Lung (tissue), 12 donors: Measurements from ENCODE around the gene TMTC2. TPM values are rescaled to one million over a fixed set of nuclear protein-coding genes. Genes with fewer than 3 reads are reported as not detected.

Source experiments
- ATAC-seq: fragments of 200-7000 bp; cut with Tn5 transposase; one replicate; pipeline ENCODE4 v1.9.1; 2020; ENCODE audit warnings: moderate number of reproducible peaks; ENCODE audit not compliant: insufficient read depth, low FRiP score
- DNase-seq, 3 donors: peaks; one replicate each; pipeline ENCODE4 v3.0.0-alpha.2; 2013 to 2017
- H3K27ac ChIP-seq, 2 donors: one replicate each; pipeline ENCODE4 v1.5.1; 2013; ENCODE audit warnings: mild to moderate bottlenecking in 2 of 2, moderate library complexity in 2 of 2, control low read depth in 1 of 2, inconsistent platforms in 1 of 2, low read depth in 1 of 2, low read length in 1 of 2
- H3K27me3 ChIP-seq, 3 donors: one replicate each; pipeline ENCODE4 v1.5.1; 2013; ENCODE audit warnings: low read length in 2 of 3; ENCODE audit not compliant: control insufficient read depth in 3 of 3, insufficient read depth in 3 of 3
- H3K36me3 ChIP-seq, 4 donors: one replicate each; pipeline ENCODE4 v1.5.1; 2013; ENCODE audit warnings: low read length in 4 of 4, mild to moderate bottlenecking in 1 of 4, moderate library complexity in 1 of 4; ENCODE audit not compliant: control insufficient read depth in 4 of 4, insufficient read depth in 4 of 4
- H3K4me1 ChIP-seq, 5 donors: one replicate each; pipeline ENCODE4 v1.5.1; 2013; ENCODE audit warnings: low read length in 5 of 5, mild to moderate bottlenecking in 2 of 5, moderate library complexity in 1 of 5; ENCODE audit not compliant: control insufficient read depth in 5 of 5, insufficient read depth in 5 of 5
- H3K4me3 ChIP-seq: one replicate; pipeline ENCODE4 v1.5.1; 2013; ENCODE audit warnings: mild to moderate bottlenecking, control low read depth, moderate library complexity
- H3K9ac ChIP-seq, 2 donors: one replicate each; pipeline ENCODE4 v1.5.1; 2013; ENCODE audit warnings: low read length in 2 of 2, control low read depth in 1 of 2; ENCODE audit not compliant: insufficient read depth in 1 of 2
- H3K9me3 ChIP-seq, 4 donors: one replicate each; pipeline ENCODE4 v1.5.1; 2013; ENCODE audit warnings: low read length in 3 of 4, mild to moderate bottlenecking in 1 of 4, moderate library complexity in 1 of 4; ENCODE audit not compliant: control insufficient read depth in 4 of 4, insufficient read depth in 3 of 4
- WGBS, 2 donors: extraction: QIAGEN DNeasy Blood & Tissue Kit; methylation state at CpG; one replicate each; pipeline ENCODE4 v1.1.7; 2013; 5-methylcytosine and 5-hydroxymethylcytosine counted together
- polyA plus RNA-seq, 2 donors: library from polyadenylated mRNA; stranded (reverse); fragments of 200-250 nt; gene quantifications; one replicate each; pipeline ENCODE4 v1.2.1, GENCODE V29; 2013
- total RNA-seq, 2 donors: library from RNA; depleted of rRNA in 1 of 2; stranded (reverse); fragments of >200 nt in 1 of 2; gene quantifications; one replicate each; pipeline ENCODE4 v1.2.1, GENCODE V29; 2014 to 2021
- TF ChIP-seq, protein P1 (sequence below): IDR thresholded peaks from 2 replicates; pipeline ENCODE4 v1.5.1; 2012; ENCODE audit warnings: mild to moderate bottlenecking; ENCODE audit errors: control extremely low read depth, extremely low read depth
- donor health status: control.
- donor health status: control.
- donor health status: Bipolar disorder and iron deficiency.
- donor health status: healthy.
- donor health status: DM: yes; HTN: yes; CAD: no.

Gene TMTC2
- total and polyA plus RNA-seq, 4 donors, result 5.3 to 77.1 (median 14.0) TPM

GRCh38 chr12:82942991-82943401 is 256.3 kb downstream of the TMTC2 start:
- Histone ChIP-seq H3K4me1 (no peaks in the 10 kb centered on the region), H3K27ac (no peak overlapping the region), H3K9me3 (no peaks in the 10 kb centered on the region), H3K4me3 (no peak overlapping the region), H3K36me3 (peaks cover 0 to 2% (median 0%) of the 10 kb centered on the region in 4 donors), H3K27me3 (no peaks in the 10 kb centered on the region), H3K9ac (no peak overlapping the region)
- WGBS, 2 donors, result 74 to 78% methylated on average over 2 of the region's 2 CpGs
- TF ChIP-seq, protein P1, sequence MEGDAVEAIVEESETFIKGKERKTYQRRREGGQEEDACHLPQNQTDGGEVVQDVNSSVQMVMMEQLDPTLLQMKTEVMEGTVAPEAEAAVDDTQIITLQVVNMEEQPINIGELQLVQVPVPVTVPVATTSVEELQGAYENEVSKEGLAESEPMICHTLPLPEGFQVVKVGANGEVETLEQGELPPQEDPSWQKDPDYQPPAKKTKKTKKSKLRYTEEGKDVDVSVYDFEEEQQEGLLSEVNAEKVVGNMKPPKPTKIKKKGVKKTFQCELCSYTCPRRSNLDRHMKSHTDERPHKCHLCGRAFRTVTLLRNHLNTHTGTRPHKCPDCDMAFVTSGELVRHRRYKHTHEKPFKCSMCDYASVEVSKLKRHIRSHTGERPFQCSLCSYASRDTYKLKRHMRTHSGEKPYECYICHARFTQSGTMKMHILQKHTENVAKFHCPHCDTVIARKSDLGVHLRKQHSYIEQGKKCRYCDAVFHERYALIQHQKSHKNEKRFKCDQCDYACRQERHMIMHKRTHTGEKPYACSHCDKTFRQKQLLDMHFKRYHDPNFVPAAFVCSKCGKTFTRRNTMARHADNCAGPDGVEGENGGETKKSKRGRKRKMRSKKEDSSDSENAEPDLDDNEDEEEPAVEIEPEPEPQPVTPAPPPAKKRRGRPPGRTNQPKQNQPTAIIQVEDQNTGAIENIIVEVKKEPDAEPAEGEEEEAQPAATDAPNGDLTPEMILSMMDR, result no peak
- ATAC-seq (no peak), DNase-seq (no peak)

DNA sequence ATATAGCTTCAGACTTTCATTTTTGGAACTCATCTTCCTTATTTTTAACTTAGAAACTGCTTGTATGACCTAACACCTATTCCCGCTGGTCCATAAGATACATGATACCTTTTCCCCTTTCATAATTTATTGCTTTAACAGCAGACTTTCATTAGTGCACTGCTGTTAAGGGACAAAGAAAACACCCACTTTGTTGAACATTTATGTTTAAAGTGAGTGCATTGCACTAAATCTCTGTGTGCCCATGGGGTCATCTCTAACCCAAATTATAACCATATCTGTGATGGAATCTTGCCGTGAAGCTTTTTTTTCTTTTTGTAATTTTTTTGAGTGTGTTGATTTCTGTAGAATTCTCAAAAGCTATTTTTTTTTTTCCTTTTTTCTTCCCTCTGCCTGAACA is 261.8 kb downstream of the TMTC2 start:
- Histone ChIP-seq H3K4me3 (no peak overlapping the region), H3K9me3 (no peaks in the 10 kb centered on the region), H3K27ac (no peak overlapping the region), H3K9ac (no peak overlapping the region), H3K4me1 (peaks cover 0 to 2% (median 0%) of the 10 kb centered on the region in 5 donors), H3K36me3 (peaks cover 0 to 2% (median 0%) of the 10 kb centered on the region in 4 donors), H3K27me3 (no peaks in the 10 kb centered on the region)
- TF ChIP-seq, protein P1, result no peak
- DNase-seq, result no peak
- WGBS, 2 donors, result 91 to 95% methylated on average over 2 of the region's 2 CpGs
- ATAC-seq, result no peak

GRCh38 chr12:82950356-82950755 is 263.6 kb downstream of the TMTC2 start:
- H3K9ac ChIP-seq, result no peak overlapping the region
- H3K27ac ChIP-seq, result no peak overlapping the region
- no peak overlapping the region for H3K4me3 ChIP-seq
- DNase-seq, result no peak
- no peak for ATAC-seq
- 97 to 99% methylated on average over 2 of the region's 2 CpGs for WGBS, 2 donors
- no peaks in the 10 kb centered on the region for H3K27me3 ChIP-seq
- no peaks in the 10 kb centered on the region for H3K9me3 ChIP-seq
- TF ChIP-seq, protein P1, result no peak
- H3K36me3 ChIP-seq, result peaks cover 0 to 2% (median 0%) of the 10 kb centered on the region in 4 donors
- H3K4me1 ChIP-seq, result peaks cover 0 to 2% (median 0%) of the 10 kb centered on the region in 5 donors

GRCh38 chr12:82952946-82953345 is 266.2 kb downstream of the TMTC2 start:
- DNase-seq (no peak), ATAC-seq (no peak)
- TF ChIP-seq, protein P1, result no peak
- no peaks in the 10 kb centered on the region for H3K9me3 ChIP-seq
- H3K27me3 ChIP-seq, result no peaks in the 10 kb centered on the region
- no peak overlapping the region for H3K4me3 ChIP-seq
- no peak overlapping the region for H3K27ac ChIP-seq
- H3K36me3 ChIP-seq, result no peaks in the 10 kb centered on the region
- WGBS, 2 donors, result 76 to 90% methylated on average over 3 of the region's 3 CpGs
- peaks cover 0 to 2% (median 0%) of the 10 kb centered on the region in 5 donors for H3K4me1 ChIP-seq
- no peak overlapping the region for H3K9ac ChIP-seq
